CMK (cell line): Measurements from ENCODE around the gene GOLGA1.
"Not testable (repeated sequence)": the region's sequence is repeated elsewhere in the genome, so short reads cannot be mapped to it uniquely, and the experiment has no call there.

Experiments used
- DNase-seq: peaks from one replicate; pipeline ENCODE4 v3.0.0-alpha.2; 2010; ENCODE audit warnings: low read depth

GOLGA1 gene

DNA sequence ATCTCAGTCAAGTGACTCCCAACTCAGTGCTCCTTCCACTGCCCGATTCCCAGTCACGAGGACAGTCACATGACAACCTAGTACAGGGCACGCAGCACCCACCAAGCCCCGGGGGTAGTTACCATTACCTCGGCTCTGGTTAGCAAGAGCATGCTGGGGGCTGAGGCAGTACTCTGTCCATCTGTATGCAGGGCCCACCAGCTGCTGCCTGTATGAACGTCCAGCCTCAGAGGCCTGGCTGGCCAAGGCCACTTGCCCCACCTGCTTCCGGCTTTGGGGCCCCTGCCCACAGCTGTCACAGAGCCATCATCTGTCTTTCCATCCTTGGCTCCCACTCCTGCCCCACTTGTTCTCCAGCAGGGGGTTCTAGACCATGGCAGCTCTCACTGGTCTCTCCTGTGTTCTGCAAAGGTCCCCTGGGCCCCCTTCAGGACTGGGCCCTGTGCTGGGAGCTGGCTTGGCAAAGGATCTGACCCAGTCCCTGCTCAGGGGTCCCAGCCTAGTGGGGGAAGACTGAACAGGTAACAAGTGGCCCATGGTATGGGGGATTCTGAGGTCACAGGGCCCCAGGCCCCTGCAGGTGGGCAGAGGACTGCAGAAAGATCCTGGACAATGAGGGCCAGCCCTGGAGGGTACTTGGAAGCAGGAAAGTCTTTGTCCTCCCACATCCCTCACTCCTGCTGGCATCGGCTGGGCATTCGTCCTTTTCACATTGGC lies 82.4 kb downstream of the GOLGA1 start:
- DNase-seq = no peak

GRCh38 chr9:124857533-124858162 lies 83.2 kb downstream of the GOLGA1 start:
- DNase-seq = no peak

- no peak for DNase-seq
Observed at GRCh38 chr9:124855944-124856765, 84.7 kb downstream of the GOLGA1 start.

- no peak for DNase-seq
Observed at GRCh38 chr9:124855566-124855943, 85.3 kb downstream of the GOLGA1 start.

GRCh38 chr9:124854822-124855221 lies 86.1 kb downstream of the GOLGA1 start:
- no peak for DNase-seq

DNA sequence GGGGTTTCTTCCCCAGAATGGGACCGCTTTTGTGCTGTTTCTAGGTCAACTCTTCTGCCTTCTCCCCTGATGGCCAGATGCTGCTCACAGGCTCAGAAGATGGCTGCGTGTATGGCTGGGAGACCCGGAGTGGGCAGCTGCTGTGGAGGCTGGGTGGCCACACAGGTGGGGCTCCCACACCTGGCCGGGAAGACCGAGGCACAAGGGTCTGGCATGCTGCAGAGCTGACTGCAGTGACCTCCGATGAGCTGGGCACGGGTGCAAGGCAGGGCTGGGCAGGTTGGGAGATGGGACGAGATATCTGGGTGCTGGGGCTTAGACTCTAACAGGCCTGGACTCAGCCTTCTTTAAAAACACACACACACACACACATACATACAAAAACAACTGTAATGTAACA lies 86.7 kb downstream of the GOLGA1 start:
- DNase-seq = no peak

DNA sequence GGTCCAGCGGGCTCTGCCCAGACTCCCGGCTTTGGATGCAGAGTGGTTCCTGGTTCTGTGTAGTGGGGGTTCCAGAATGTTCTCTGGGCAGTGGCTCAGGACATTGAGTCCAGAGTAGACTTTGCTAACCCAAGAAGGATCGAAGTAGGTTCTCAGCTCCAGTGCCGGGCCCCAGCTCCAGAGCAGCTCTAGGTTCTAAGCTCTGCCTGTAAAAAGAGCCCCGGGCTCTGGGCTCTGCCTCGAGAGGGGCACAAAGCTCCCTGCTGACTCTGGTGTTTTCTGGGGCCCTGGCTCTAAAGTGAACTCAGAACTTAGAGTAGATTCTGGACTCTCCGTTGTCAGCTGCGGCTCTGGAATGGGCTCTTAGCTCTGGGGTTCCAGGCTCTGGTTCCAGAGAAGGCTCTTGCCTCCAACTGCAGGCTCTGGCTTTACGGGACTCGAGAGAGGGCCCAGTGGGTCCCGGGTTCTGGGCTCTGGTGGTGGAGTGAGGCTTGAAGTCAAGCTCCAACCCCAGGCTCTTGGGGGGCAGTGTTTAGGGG lies 87.2 kb downstream of the GOLGA1 start:
- no peak for DNase-seq

DNA sequence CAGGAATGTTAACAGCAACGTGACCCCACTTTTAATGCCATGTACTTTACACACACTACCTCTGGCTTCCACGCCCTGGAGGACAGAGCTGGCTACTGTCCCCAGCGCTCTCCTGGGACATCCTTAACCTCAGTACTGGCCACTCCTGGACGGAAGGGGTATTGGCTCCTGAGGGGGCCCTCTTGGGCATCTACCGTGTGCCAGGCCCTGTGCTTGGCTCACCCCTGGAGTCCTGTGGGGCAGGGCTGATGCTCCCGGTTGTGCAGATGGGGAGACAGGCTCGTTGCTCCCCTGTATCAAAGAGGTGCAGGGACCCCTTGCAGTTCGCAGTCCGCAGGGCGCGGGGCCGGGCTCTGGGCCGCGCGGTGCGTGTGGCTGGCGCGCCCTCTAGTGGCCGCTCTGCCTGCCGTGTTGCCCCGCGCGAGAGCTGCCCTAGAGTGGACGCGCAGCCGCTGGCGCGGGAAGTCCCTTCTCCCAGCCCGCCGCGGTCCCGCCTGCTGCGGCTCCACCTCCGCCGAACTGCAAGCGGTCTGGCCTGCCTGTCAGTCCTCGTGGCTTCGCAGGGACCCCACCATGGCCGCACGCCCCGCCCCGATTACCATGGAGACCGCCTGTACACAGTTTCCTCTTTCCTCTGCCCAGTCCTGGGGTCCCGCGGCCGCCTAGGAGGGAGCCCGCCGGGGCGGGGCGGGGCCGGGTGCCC lies 87.9 kb downstream of the GOLGA1 start, which contains the start of gene WDR38:
WDR38 (plus strand) TSS at position 632 of the 703 bp plus-strand sequence. CDS start 72 bp downstream, outside the sequence.
- DNase-seq = no peak

GRCh38 chr9:124852121-124852828 lies 88.6 kb downstream of the GOLGA1 start:
- no peak for DNase-seq

DNA sequence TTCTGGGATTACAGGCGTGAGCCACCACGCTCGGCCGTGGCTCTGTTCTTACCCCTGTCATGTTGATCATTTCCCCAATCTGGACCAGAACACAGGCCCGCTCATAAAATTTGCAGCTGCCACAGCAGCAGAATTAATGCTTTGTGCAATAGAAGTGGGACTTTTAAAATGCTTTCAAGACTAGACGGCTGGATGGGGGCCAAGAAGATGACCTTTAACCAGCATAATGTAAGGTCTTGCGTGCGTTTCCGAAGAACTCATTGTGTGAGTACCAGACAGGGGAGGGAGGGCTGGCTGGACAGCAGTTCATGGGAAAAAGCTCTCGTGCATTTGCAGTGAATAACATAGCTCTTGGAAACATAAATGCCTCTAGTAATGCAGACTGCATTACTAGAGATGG lies 91.1 kb downstream of the GOLGA1 start:
- DNase-seq = no peak

DNA sequence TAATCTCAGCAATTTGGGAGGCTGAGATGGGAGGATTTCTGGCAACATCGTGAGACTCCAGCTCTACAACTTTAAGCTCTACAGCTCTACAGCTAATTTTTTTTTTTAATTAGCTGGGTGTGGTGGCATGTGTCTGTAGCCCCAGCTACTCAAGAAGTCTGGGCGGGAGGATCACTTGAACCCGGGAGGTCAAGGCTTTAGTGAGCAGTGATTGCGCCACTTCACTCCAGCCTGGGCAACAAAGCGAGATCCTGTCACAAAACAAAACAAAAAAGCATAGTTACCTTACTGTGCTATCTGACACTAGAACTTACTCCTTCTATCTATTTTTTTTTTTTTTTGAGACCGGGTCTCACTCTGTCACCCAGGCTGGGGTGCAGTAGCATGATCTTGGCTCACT lies 93.9 kb downstream of the GOLGA1 start:
- no peak for DNase-seq

DNA sequence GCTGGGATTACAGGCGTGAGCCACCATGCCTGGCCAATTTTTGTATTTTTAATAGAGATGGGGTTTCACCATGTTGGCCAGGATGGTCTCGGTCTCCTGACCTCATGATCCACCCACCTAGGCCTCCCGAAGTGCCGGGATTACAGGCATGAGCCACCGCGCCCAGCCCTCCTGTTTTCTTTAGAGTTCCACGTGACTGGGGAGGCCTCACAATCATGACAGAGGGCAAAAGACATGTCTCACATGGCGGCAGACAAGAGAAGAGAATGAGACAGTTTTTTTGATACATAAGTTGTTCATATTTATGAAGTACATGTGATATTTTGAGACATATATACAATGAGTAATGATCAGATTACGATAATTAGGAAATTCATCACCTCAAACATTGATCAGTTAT lies 94.4 kb downstream of the GOLGA1 start:
- not testable (repeated sequence) for DNase-seq

DNA sequence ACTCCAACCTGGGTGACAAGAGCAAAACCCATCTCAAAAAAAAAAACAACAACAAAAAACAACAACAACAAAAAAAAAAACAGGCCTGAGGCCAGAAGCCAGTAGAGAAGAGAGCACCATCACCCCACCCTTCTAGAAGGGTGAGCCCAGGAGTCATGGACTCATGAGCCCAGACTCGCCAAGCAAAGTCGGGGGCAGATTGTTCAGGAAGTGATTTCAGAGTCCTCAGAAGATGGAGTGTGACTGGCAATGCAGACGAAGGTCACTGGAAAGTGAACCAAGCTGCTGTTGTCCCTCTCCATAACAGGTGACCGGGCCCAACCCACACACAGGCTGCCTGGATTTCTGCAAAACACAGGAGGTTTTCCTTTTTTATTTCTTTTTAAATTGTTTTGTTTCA lies 96.6 kb downstream of the GOLGA1 start:
- no peak for DNase-seq

DNA sequence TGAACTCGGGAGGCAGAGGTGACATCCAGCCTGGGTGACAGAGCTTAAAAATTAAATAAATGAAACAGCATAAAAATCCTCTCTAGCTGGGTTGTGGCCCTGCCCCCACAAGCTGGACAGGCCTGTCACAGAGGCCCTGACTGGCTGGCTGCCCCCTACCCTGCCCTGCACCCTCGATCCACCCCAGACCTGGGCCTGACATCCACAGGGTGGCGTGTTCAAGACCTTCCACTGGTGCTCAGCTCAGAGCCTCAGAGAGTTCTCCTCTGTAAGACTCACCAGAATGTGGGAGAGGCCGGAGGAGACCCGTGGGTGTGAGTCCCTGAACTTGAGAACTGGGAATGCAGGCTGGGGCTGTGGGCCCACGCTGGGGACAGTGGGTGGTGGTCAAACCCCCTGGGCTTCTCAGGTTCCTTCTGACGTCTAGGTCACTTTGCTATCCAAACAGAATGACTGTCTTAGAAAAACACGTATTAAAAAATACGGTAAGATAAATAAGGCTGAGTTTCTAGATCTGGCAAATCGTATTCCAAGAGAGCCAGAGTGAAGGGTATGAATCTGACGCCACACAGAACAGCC lies 97.3 kb downstream of the GOLGA1 start:
- no peak for DNase-seq

GRCh38 chr9:124841075-124841821 lies 99.6 kb downstream of the GOLGA1 start:
- no peak for DNase-seq

DNA sequence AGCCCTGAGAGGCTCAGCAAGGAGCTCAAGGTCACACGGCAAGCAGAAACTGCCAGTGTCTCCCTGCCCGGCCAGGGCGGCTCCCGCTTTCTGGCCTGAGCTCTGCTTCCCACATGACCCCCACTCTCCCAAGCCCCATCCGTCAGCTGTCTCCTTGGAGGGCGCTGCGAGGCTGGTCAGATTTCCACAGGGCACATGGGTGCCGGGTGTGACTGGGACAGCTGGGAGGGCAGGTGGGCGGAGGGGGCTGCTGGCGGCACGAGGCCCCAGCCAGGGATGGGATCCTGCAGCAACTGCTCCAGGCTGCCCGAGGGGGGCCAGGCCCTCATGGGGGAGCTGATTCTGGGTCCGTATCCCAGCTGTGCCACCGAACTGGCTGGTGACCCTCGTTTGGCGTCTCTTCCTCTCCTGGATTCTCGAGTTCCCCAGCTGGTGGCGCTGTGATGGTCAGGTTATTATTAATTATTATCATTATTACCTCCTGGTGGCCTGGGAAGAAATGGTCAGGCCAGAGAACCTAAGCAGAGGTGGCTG lies 100.5 kb downstream of the GOLGA1 start:
- no peak for DNase-seq

DNA sequence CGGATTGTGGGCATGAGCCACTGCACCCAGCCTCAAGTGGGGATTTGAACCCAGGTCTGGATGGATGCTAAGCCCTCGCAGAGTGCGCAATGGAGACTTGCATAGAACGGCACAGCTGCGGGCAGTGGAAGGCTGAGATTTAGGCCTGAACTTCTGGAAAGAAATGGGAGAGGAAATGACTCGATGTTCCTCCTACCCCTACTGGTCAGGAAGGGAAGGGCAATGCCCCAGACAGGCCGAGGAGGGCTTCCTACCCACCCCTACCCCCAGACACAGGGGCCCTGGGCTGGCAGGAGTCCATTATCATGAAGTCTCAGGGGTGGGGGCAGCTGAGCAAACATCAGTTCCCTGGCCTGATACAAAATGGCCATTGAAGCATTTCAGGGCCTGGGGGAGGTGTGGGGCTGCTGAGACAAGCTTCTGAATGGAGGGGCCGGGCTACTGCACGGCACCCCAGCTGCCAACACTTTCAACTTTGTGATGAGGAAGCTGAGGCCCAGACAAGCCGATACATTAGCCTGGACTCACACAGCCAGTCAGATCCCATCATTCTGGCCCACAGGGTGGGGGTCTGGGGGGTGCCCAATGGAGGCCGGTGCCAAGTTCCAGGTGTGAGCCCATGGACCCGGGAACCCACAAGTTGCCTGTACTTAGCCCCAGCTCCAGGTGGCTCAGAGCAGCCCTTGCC lies 101.1 kb downstream of the GOLGA1 start:
- DNase-seq = no peak

- not testable (repeated sequence) for DNase-seq
Observed at GRCh38 chr9:124838567-124839275, 102.2 kb downstream of the GOLGA1 start.

DNA sequence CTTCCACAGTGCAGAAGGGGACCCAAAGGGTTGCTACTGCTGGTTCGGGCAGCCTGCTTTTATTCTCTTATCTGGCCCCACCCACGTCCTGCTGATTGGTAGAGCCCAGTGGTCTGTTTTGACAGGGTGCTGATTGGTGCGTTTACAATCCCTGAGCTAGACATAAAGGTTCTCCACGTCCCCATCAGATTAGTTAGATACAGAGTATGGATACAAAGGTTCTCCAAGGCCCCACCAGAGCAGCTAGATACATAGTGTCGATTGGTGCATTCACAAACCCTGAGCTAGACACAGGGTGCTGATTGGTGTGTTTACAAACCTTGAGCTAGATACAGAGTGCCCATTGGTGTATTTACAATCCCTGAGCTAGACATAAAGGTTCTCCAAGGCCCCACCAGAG lies 102.8 kb downstream of the GOLGA1 start:
- DNase-seq = not testable (repeated sequence)
